Measurements from ENCODE around the gene PPP1R18.
A peak's percentile ranks its signal among the peaks of the same experiment; 100 is the strongest.
"Not testable (repeated sequence)": the region's sequence is repeated elsewhere in the genome, so short reads cannot be mapped to it uniquely, and the experiment has no call there.

PPP1R18 gene

GRCh38 chr6:30719356-30719755 is 32.9 kb upstream of the PPP1R18 start:
- TF ChIP-seq FOXA1 (IDR thresholded peaks at IDR 0.05) (no peak), FOXM1 (IDR thresholded peaks at IDR 0.05; ENCODE audit: borderline replicate concordance) (no peak), TARDBP (IDR thresholded peaks at IDR 0.05) (no peak), SP1 (IDR thresholded peaks at IDR 0.05) (no peak), NFRKB (IDR thresholded peaks at IDR 0.05) (no peak), L3MBTL2 (conservative IDR thresholded peaks at IDR 0.05) (no peak), LEF1 (IDR thresholded peaks at IDR 0.05; ENCODE audit: borderline replicate concordance) (no peak), ELF4 (IDR thresholded peaks at IDR 0.05) (no peak), ARNT (IDR thresholded peaks at IDR 0.05) (no peak), BHLHE40 (IDR thresholded peaks at IDR 0.05; ENCODE audit: borderline replicate concordance) (no peak), ZNF384 (IDR thresholded peaks at IDR 0.05) (no peak), CTBP1 (IDR thresholded peaks at IDR 0.05; ENCODE audit: borderline replicate concordance) (no peak), HDGF (IDR thresholded peaks at IDR 0.05; ENCODE audit: borderline replicate concordance) (no peak), FOXK2 (IDR thresholded peaks at IDR 0.05) (no peak), SUZ12 (IDR thresholded peaks at IDR 0.05) (no peak)
- TF ChIP-seq, protein P1, sequence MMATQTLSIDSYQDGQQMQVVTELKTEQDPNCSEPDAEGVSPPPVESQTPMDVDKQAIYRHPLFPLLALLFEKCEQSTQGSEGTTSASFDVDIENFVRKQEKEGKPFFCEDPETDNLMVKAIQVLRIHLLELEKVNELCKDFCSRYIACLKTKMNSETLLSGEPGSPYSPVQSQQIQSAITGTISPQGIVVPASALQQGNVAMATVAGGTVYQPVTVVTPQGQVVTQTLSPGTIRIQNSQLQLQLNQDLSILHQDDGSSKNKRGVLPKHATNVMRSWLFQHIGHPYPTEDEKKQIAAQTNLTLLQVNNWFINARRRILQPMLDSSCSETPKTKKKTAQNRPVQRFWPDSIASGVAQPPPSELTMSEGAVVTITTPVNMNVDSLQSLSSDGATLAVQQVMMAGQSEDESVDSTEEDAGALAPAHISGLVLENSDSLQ (IDR thresholded peaks at IDR 0.05), result no peak
- ChIA-PET CTCF (interaction anchor here (1.3 kb wide), 1 partner anchor 40 kb away, joined by 4 read pairs; no protein-coding TSS in a partner anchor), POLR2A (interaction anchor here (1.1 to 3.5 kb wide), 7 partner anchors 8 to 107 kb away, joined by 3 to 101 read pairs (median 5); partner anchors contain the start of genes MRPS18B, NRM and PPP1R10)
- DNase-seq (ENCODE audit: extremely low spot score), result no peak

GRCh38 chr6:30717845-30718720 is 31.6 kb upstream of the PPP1R18 start:
- CTCF ChIA-PET, result interaction anchor here (0.8 to 1.3 kb wide), 2 partner anchors 39 to 46 kb away, joined by 4 read pairs; partner anchors contain the start of gene DHX16
- POLR2A ChIA-PET, result interaction anchor here (0.9 to 3.5 kb wide), 19 partner anchors 9 to 106 kb away, joined by 3 to 101 read pairs (median 5); partner anchors contain the start of gene NRM
- DNase-seq (ENCODE audit: extremely low spot score), result not testable (repeated sequence)

DNA sequence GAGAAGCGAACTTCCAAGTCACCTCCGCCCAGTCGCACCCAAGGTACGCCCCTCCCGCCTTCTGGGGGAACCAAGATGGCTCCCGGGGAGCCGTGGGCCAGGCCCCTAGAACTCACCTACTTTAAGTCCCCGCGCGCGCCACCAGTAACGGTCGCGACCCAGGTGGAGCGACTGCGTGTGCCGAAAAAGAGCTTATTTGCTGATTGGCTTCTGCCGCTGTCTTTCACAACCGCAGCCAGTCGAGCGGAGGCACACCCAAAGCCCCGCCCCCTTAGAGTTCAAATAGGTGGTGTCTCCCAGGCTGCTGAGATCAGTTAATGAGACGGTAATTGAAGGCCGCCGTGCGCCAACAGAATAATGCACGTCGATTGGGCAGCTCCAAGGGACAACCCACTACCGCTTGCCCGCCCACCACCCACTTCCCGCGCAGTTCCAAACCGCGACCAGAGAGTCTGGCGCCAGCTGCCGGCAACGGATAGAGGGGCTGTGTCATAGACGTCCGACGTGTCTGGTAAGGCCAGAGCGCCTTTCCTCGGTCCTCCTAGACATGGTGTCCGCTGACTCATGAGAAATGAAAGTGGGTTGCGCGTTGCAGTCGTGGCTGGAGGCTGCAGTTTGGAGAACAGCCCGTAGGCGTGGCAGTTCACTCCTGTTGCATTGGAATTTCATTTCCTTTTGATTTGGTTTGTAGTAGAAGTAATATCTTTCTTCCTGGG is 30.8 kb upstream of the PPP1R18 start, which contains the start of gene MDC1:
TSS of gene MDC1 (minus strand) at position 153 of the 716 bp plus-strand sequence. CDS start 2,106 bp downstream, outside the sequence.
- DNase-seq (ENCODE audit: extremely low spot score), result peak; percentile 94
- TF ChIP-seq FOXK2 (IDR thresholded peaks at IDR 0.05) (no peak), FOXA1 (IDR thresholded peaks at IDR 0.05) (no peak), SUZ12 (IDR thresholded peaks at IDR 0.05) (no peak), FOXM1 (IDR thresholded peaks at IDR 0.05; ENCODE audit: borderline replicate concordance) (peak; percentile 35; the same call in 1 of the 2 replicates), HDGF (IDR thresholded peaks at IDR 0.05; ENCODE audit: borderline replicate concordance) (no peak; the same call in 1 of the 2 replicates), ELF4 (IDR thresholded peaks at IDR 0.05) (peak; percentile 48; the same call in 1 of the 2 replicates), LEF1 (IDR thresholded peaks at IDR 0.05; ENCODE audit: borderline replicate concordance) (no peak), NFRKB (IDR thresholded peaks at IDR 0.05) (peak; percentile 91), TARDBP (IDR thresholded peaks at IDR 0.05) (peak; percentile 86), L3MBTL2 (conservative IDR thresholded peaks at IDR 0.05) (peak; percentile 29; the same call in 1 of the 2 replicates)
- TF ChIP-seq, protein P1 (IDR thresholded peaks at IDR 0.05), result peak; percentile 99
- ChIA-PET CTCF (interaction anchor here (0.7 to 1.3 kb wide), 5 partner anchors 12 to 45 kb away, joined by 3 to 4 read pairs (median 3); partner anchors contain the start of genes DHX16 and IER3), POLR2A (interaction anchor here (0.5 to 3.5 kb wide), 35 partner anchors 8 to 1109 kb away, joined by 3 to 101 read pairs (median 4); partner anchors contain the start of genes ABCF1, DHX16, NRM and PPP1R10)

GRCh38 chr6:30716879-30717128 is 30.4 kb upstream of the PPP1R18 start:
- TF ChIP-seq CTBP1 (IDR thresholded peaks at IDR 0.05; ENCODE audit: borderline replicate concordance) (no peak), NFRKB (IDR thresholded peaks at IDR 0.05) (peak; percentile 45; the same call in 1 of the 2 replicates), SP1 (IDR thresholded peaks at IDR 0.05) (no peak), L3MBTL2 (conservative IDR thresholded peaks at IDR 0.05) (peak; percentile 44)
- peak; percentile 18 for DNase-seq (ENCODE audit: extremely low spot score)
- POLR2A ChIA-PET, result interaction anchor here (0.7 to 3.5 kb wide), 33 partner anchors 9 to 369 kb away, joined by 3 to 101 read pairs (median 4); partner anchors contain the start of genes ABCF1, DHX16, NRM and PPP1R10
- CTCF ChIA-PET, result interaction anchor here (0.7 to 1.3 kb wide), 3 partner anchors 13 to 44 kb away, joined by 3 to 4 read pairs (median 3); partner anchors contain the start of gene DHX16

GRCh38 chr6:30714263-30714662 is 27.8 kb upstream of the PPP1R18 start:
- TF ChIP-seq BHLHE40 (IDR thresholded peaks at IDR 0.05; ENCODE audit: borderline replicate concordance) (no peak), LEF1 (IDR thresholded peaks at IDR 0.05; ENCODE audit: borderline replicate concordance) (no peak), SUZ12 (IDR thresholded peaks at IDR 0.05) (no peak), FOXM1 (IDR thresholded peaks at IDR 0.05; ENCODE audit: borderline replicate concordance) (no peak), FOXK2 (IDR thresholded peaks at IDR 0.05) (no peak), TARDBP (IDR thresholded peaks at IDR 0.05) (no peak)
- no peak for DNase-seq (ENCODE audit: extremely low spot score)
- ChIA-PET POLR2A (no interaction called here), CTCF (no interaction called here)

GRCh38 chr6:30712441-30712945 is 26.0 kb upstream of the PPP1R18 start:
- ChIA-PET CTCF (interaction anchor here (1.0 kb wide), 1 partner anchor 18 kb away, joined by 7 read pairs; no protein-coding TSS in a partner anchor), POLR2A (interaction anchor here (0.9 to 3.1 kb wide), 5 partner anchors 8 to 25 kb away, joined by 3 to 13 read pairs (median 7); partner anchors contain the start of gene NRM)
- no peak for TF ChIP-seq BHLHE40 (IDR thresholded peaks at IDR 0.05; ENCODE audit: borderline replicate concordance)
- DNase-seq (ENCODE audit: extremely low spot score), result no peak

All from HEK293T (cell line).